HEK293 (cell line): ENCODE measurements around the gene AHRR.

ENCODE experiments used
- CTCF ChIA-PET: fragments of 350-600 bp; formaldehyde crosslinking; extraction: SDS; loops from one replicate; lab custom pipeline; 2021; ENCODE audit warnings: antibody characterized with exemption; lab: Yijun Ruan, JAX
- POLR2A ChIA-PET: fragments of 300-600 bp; formaldehyde crosslinking; extraction: SDS; loops from one replicate; lab custom pipeline; 2020; ENCODE audit warnings: antibody characterized with exemption, inconsistent platforms; lab: Yijun Ruan, JAX
- H3K27ac ChIP-seq: fragments of 200-500 bp; sonication (Bioruptor generic); 2 replicates; pipeline ENCODE4 v1.5.1; 2014; ENCODE audit warnings: low read depth, low read length, control low read depth, inconsistent platforms; ENCODE audit errors: extremely low read depth
- H3K36me3 ChIP-seq, 2 experiments: fragments of 200-500 bp in 1 of 2; sonication (Bioruptor generic) in 1 of 2; 1 replicate in 1 of 2; 2 replicates in 1 of 2; pipeline ENCODE4 v1.5.1; 2014 to 2017; ENCODE audit warnings: inconsistent platforms in 2 of 2, low read length in 2 of 2; ENCODE audit not compliant: control insufficient read depth in 2 of 2, insufficient read depth in 1 of 2
- H3K4me1 ChIP-seq: fragments of 200-500 bp; sonication (Bioruptor generic); 2 replicates; pipeline ENCODE4 v1.5.1; 2014; ENCODE audit warnings: mild to moderate bottlenecking, low read length, inconsistent platforms; ENCODE audit not compliant: control insufficient read depth, insufficient read depth
- H3K4me3 ChIP-seq: 2 replicates; pipeline ENCODE4 v1.5.1; 2011; ENCODE audit warnings: low read depth, mild to moderate bottlenecking, control low read depth, low read length, moderate library complexity
- H3K9me3 ChIP-seq: fragments of 200-500 bp; sonication (Bioruptor generic); 2 replicates; pipeline ENCODE4 v1.5.1; 2014; ENCODE audit warnings: low read depth, low read length, inconsistent platforms; ENCODE audit not compliant: control insufficient read depth, insufficient read depth
- ELK4 ChIP-seq: IDR thresholded peaks from 2 replicates; pipeline ENCODE4 v1.6.1; 2011; ENCODE audit warnings: mild to moderate bottlenecking, low read depth, low read length, borderline replicate concordance
- HIC1 ChIP-seq: fragments of 450-650 bp; formaldehyde crosslinking; IDR thresholded peaks from 2 replicates; pipeline ENCODE4 v1.5.1; 2016; ENCODE audit warnings: missing biosample characterization, missing genetic modification characterization
- KLF8 ChIP-seq: fragments of 450-650 bp; formaldehyde crosslinking; IDR thresholded peaks from 2 replicates; pipeline ENCODE4 v1.5.1; 2016; ENCODE audit warnings: missing biosample characterization, missing genetic modification characterization
- MZF1 ChIP-seq: fragments of 450-650 bp; formaldehyde crosslinking; IDR thresholded peaks from 2 replicates; pipeline ENCODE4 v1.5.1; 2017; ENCODE audit warnings: missing biosample characterization, missing genetic modification characterization, borderline replicate concordance
- PBX3 ChIP-seq: sonication (generic); formaldehyde crosslinking; IDR thresholded peaks from 2 replicates; pipeline ENCODE4 v1.8.1; 2022; ENCODE audit warnings: mild to moderate bottlenecking, moderate library complexity, missing genetic modification reagents
- ZBTB21 ChIP-seq: fragments of 450-650 bp; formaldehyde crosslinking; IDR thresholded peaks from 2 replicates; pipeline ENCODE4 v1.5.1; 2017; ENCODE audit warnings: missing biosample characterization, missing genetic modification characterization
- ZFHX2 ChIP-seq: fragments of 450-650 bp; formaldehyde crosslinking; conservative IDR thresholded peaks from 2 replicates; pipeline ENCODE4 v1.5.1; 2016; ENCODE audit warnings: missing biosample characterization, missing genetic modification characterization
- ZIC2 ChIP-seq: fragments of 450-650 bp; formaldehyde crosslinking; IDR thresholded peaks from 2 replicates; pipeline ENCODE4 v1.5.1; 2016; ENCODE audit warnings: missing biosample characterization, missing genetic modification characterization
- ZNF146 ChIP-seq: fragments of 450-650 bp; formaldehyde crosslinking; IDR thresholded peaks from 2 replicates; pipeline ENCODE4 v1.5.1; 2016; ENCODE audit warnings: missing biosample characterization, missing genetic modification characterization
- ZNF169 ChIP-seq: fragments of 450-650 bp; formaldehyde crosslinking; IDR thresholded peaks from 2 replicates; pipeline ENCODE4 v1.5.1; 2016; ENCODE audit warnings: missing biosample characterization, missing genetic modification characterization
- ZNF221 ChIP-seq: fragments of 450-650 bp; formaldehyde crosslinking; IDR thresholded peaks from 2 replicates; pipeline ENCODE4 v1.5.1; 2017; ENCODE audit warnings: missing biosample characterization, missing genetic modification characterization, borderline replicate concordance
- ZNF423 ChIP-seq: fragments of 450-650 bp; formaldehyde crosslinking; IDR thresholded peaks from 2 replicates; pipeline ENCODE4 v1.5.1; 2016; ENCODE audit warnings: missing biosample characterization, missing genetic modification characterization
- ZNF561 ChIP-seq: fragments of 450-650 bp; IDR thresholded peaks from 2 replicates; pipeline ENCODE4 v1.5.1; 2018; ENCODE audit warnings: missing biosample characterization, missing genetic modification characterization, borderline replicate concordance
- ZNF610 ChIP-seq: fragments of 450-650 bp; formaldehyde crosslinking; IDR thresholded peaks from 2 replicates; pipeline ENCODE4 v1.5.1; 2016; ENCODE audit warnings: missing biosample characterization, missing genetic modification characterization, borderline replicate concordance
- ZNF664 ChIP-seq: fragments of 450-650 bp; formaldehyde crosslinking; IDR thresholded peaks from 2 replicates; pipeline ENCODE4 v1.5.1; 2016; ENCODE audit warnings: missing biosample characterization, missing genetic modification characterization
- ZNF677 ChIP-seq: fragments of 450-650 bp; IDR thresholded peaks from 2 replicates; pipeline ENCODE4 v1.5.0; 2018; ENCODE audit warnings: missing biosample characterization, mild to moderate bottlenecking, missing genetic modification characterization, moderate library complexity
- ZNF707 ChIP-seq: fragments of 450-650 bp; formaldehyde crosslinking; IDR thresholded peaks from 2 replicates; pipeline ENCODE4 v1.5.1; 2016; ENCODE audit warnings: missing biosample characterization, missing genetic modification characterization
- ZNF747 ChIP-seq: fragments of 450-650 bp; formaldehyde crosslinking; IDR thresholded peaks from 2 replicates; pipeline ENCODE4 v1.5.1; 2016; ENCODE audit warnings: missing biosample characterization, missing genetic modification characterization
- ZNF76 ChIP-seq: fragments of 450-650 bp; formaldehyde crosslinking; IDR thresholded peaks from 2 replicates; pipeline ENCODE4; 2016; ENCODE audit warnings: low read depth, missing biosample characterization, missing genetic modification characterization, borderline replicate concordance
- ZXDB ChIP-seq: fragments of 450-650 bp; formaldehyde crosslinking; IDR thresholded peaks from 2 replicates; pipeline ENCODE4 v1.5.1; 2016; ENCODE audit warnings: missing biosample characterization, missing genetic modification characterization

Gene AHRR

GRCh38 chr5:438481-438981 lies 117.0 kb downstream of the AHRR start:
- peaks cover 5% of the 10 kb centered on the region for H3K4me1 ChIP-seq
- ChIA-PET CTCF (interaction anchor here (2.0 to 2.7 kb wide), 2 partner anchors 8 to 121 kb away, joined by 15 to 22 read pairs; no protein-coding TSS in a partner anchor), POLR2A (no interaction called here)
- TF ChIP-seq ZNF707 (tag by site-specific recombination), result no peak
- TF ChIP-seq MZF1 (tag by site-specific recombination), result no peak
- TF ChIP-seq ZIC2 (tag by site-specific recombination), result no peak
- no peak for TF ChIP-seq ZNF747 (tag by site-specific recombination)
- no peak for TF ChIP-seq ZNF677 (tag by site-specific recombination)
- no peak for TF ChIP-seq KLF8 (tag by site-specific recombination)
- TF ChIP-seq ZNF76 (tag by site-specific recombination), result no peak
- TF ChIP-seq ZNF664 (tag by site-specific recombination), result no peak
- TF ChIP-seq ZNF423 (tag by site-specific recombination), result no peak
- TF ChIP-seq ZNF146 (tag by site-specific recombination), result no peak
- TF ChIP-seq ZNF169, result no peak
- no peak for TF ChIP-seq ZXDB (tag by site-specific recombination)
- no peak for TF ChIP-seq ZNF221
- TF ChIP-seq ZFHX2 (tag by site-specific recombination), result no peak
- no peaks in the 10 kb centered on the region for H3K9me3 ChIP-seq
- H3K36me3 ChIP-seq, result peaks cover 0 to 10% of the 10 kb centered on the region in 2 experiments; a peak in 2 of 3 replicates
- H3K4me3 ChIP-seq, result no peak overlapping the region
- no peak overlapping the region for H3K27ac ChIP-seq

- H3K9me3 ChIP-seq, result no peaks in the 10 kb centered on the region
- H3K4me1 ChIP-seq, result peaks cover 10% of the 10 kb centered on the region
- H3K4me3 ChIP-seq, result no peak overlapping the region
- ChIA-PET CTCF (interaction anchor here (1.2 to 2.7 kb wide), 3 partner anchors 7 to 123 kb away, joined by 5 to 15 read pairs (median 9); no protein-coding TSS in a partner anchor), POLR2A (interaction anchor here (1.1 kb wide), 1 partner anchor 64 kb away, joined by 3 read pairs; no protein-coding TSS in a partner anchor)
- TF ChIP-seq ZNF561 (no peak), ZNF610 (no peak), ZNF76 (tag by site-specific recombination) (no peak), PBX3 (no peak), ELK4 (no peak), ZBTB21 (no peak), HIC1 (no peak)
- H3K27ac ChIP-seq, result no peak overlapping the region
- H3K36me3 ChIP-seq, result peaks cover 0 to 9% of the 10 kb centered on the region in 2 experiments; a peak in 2 of 3 replicates
These were observed 117.7 kb downstream of the AHRR start for GRCh38 chr5:439181-439580.
